ENCODE measurements around the gene TYMP.

TYMP gene

GRCh38 chr22:50531546-50531961 lies 1.7 kb upstream of the TYMP start:
- Histone ChIP-seq H3K27ac (ENCODE audit: low read depth, low read length) (peak overlapping the region; percentile 85), H3K4me3 (ENCODE audit: low read length) (peak overlapping the region; percentile 80), H3K36me3 (ENCODE audit: control insufficient read depth, insufficient read depth, low read length) (no peaks in the 10 kb centered on the region), H3K27me3 (ENCODE audit: control insufficient read depth, insufficient read depth, low read length) (peaks cover 9% of the 10 kb centered on the region), H3K9ac (ENCODE audit: low read length) (peak overlapping the region; percentile 97), H3K4me1 (ENCODE audit: control insufficient read depth, insufficient read depth, low read length) (peaks cover 5% of the 10 kb centered on the region)

GRCh38 chr22:50530877-50531545 lies 1.2 kb upstream of the TYMP start:
- Histone ChIP-seq H3K27ac (ENCODE audit: low read depth, low read length) (peak overlapping the region; percentile 85), H3K9ac (ENCODE audit: low read length) (peak overlapping the region; percentile 97), H3K27me3 (ENCODE audit: control insufficient read depth, insufficient read depth, low read length) (peaks cover 9% of the 10 kb centered on the region), H3K4me3 (ENCODE audit: low read length) (peak overlapping the region; percentile 80), H3K4me1 (ENCODE audit: control insufficient read depth, insufficient read depth, low read length) (peaks cover 6% of the 10 kb centered on the region), H3K36me3 (ENCODE audit: control insufficient read depth, insufficient read depth, low read length) (no peaks in the 10 kb centered on the region)

- Histone ChIP-seq H3K4me3 (ENCODE audit: low read length) (peak overlapping the region; percentile 67), H3K4me1 (ENCODE audit: control insufficient read depth, insufficient read depth, low read length) (peaks cover 6% of the 10 kb centered on the region), H3K27me3 (ENCODE audit: control insufficient read depth, insufficient read depth, low read length) (peaks cover 9% of the 10 kb centered on the region), H3K36me3 (ENCODE audit: control insufficient read depth, insufficient read depth, low read length) (no peaks in the 10 kb centered on the region), H3K27ac (ENCODE audit: low read depth, low read length) (peak overlapping the region; percentile 85), H3K9ac (ENCODE audit: low read length) (peak overlapping the region; percentile 71)
These were observed 716 bp upstream of the TYMP start for GRCh38 chr22:50530580-50530876.

- H3K27me3 ChIP-seq (ENCODE audit: control insufficient read depth, insufficient read depth, low read length), result peaks cover 9% of the 10 kb centered on the region
- H3K4me3 ChIP-seq (ENCODE audit: low read length), result peak overlapping the region; percentile 67
- peaks cover 6% of the 10 kb centered on the region for H3K4me1 ChIP-seq (ENCODE audit: control insufficient read depth, insufficient read depth, low read length)
These were observed 356 bp downstream of the TYMP start for GRCh38 chr22:50529416-50529896.

GRCh38 chr22:50528682-50529415 lies 963 bp downstream of the TYMP start:
- H3K9ac ChIP-seq (ENCODE audit: low read length), result no peak overlapping the region
- peaks cover 6% of the 10 kb centered on the region for H3K4me1 ChIP-seq (ENCODE audit: control insufficient read depth, insufficient read depth, low read length)
- peak overlapping the region; percentile 67 for H3K4me3 ChIP-seq (ENCODE audit: low read length)
- no peaks in the 10 kb centered on the region for H3K36me3 ChIP-seq (ENCODE audit: control insufficient read depth, insufficient read depth, low read length)
- peaks cover 9% of the 10 kb centered on the region for H3K27me3 ChIP-seq (ENCODE audit: control insufficient read depth, insufficient read depth, low read length)
- peak overlapping the region; percentile 56 for H3K27ac ChIP-seq (ENCODE audit: low read depth, low read length)

More at GRCh38 chr22:50529416-50529896, 356 bp downstream of the TYMP start:
- Histone ChIP-seq H3K9ac (ENCODE audit: low read length) (peak overlapping the region; percentile 38), H3K36me3 (ENCODE audit: control insufficient read depth, insufficient read depth, low read length) (no peaks in the 10 kb centered on the region), H3K27ac (ENCODE audit: low read depth, low read length) (peak overlapping the region; percentile 56)

- Histone ChIP-seq H3K27ac (ENCODE audit: low read depth, low read length) (no peak overlapping the region), H3K4me3 (ENCODE audit: low read length) (no peak overlapping the region), H3K36me3 (ENCODE audit: control insufficient read depth, insufficient read depth, low read length) (peaks cover 5% of the 10 kb centered on the region), H3K9ac (ENCODE audit: low read length) (no peak overlapping the region), H3K27me3 (ENCODE audit: control insufficient read depth, insufficient read depth, low read length) (peaks cover 9% of the 10 kb centered on the region), H3K4me1 (ENCODE audit: control insufficient read depth, insufficient read depth, low read length) (peaks cover 6% of the 10 kb centered on the region)
These were observed 1.7 kb downstream of the TYMP start for GRCh38 chr22:50527921-50528681.

- H3K27ac ChIP-seq (ENCODE audit: low read depth, low read length), result peak overlapping the region; percentile 77
- H3K27me3 ChIP-seq (ENCODE audit: control insufficient read depth, insufficient read depth, low read length), result peaks cover 9% of the 10 kb centered on the region
- no peak overlapping the region for H3K9ac ChIP-seq (ENCODE audit: low read length)
- peaks cover 14% of the 10 kb centered on the region for H3K36me3 ChIP-seq (ENCODE audit: control insufficient read depth, insufficient read depth, low read length)
- H3K4me3 ChIP-seq (ENCODE audit: low read length), result peak overlapping the region; percentile 71
- H3K4me1 ChIP-seq (ENCODE audit: control insufficient read depth, insufficient read depth, low read length), result peaks cover 6% of the 10 kb centered on the region
These were observed 2.7 kb downstream of the TYMP start for GRCh38 chr22:50526834-50527801.

GRCh38 chr22:50526108-50526833 lies 3.5 kb downstream of the TYMP start:
- H3K27ac ChIP-seq (ENCODE audit: low read depth, low read length), result peak overlapping the region; percentile 77
- H3K36me3 ChIP-seq (ENCODE audit: control insufficient read depth, insufficient read depth, low read length), result peaks cover 18% of the 10 kb centered on the region
- peak overlapping the region; percentile 71 for H3K4me3 ChIP-seq (ENCODE audit: low read length)
- H3K4me1 ChIP-seq (ENCODE audit: control insufficient read depth, insufficient read depth, low read length), result peaks cover 6% of the 10 kb centered on the region
- no peak overlapping the region for H3K9ac ChIP-seq (ENCODE audit: low read length)
- peaks cover 7% of the 10 kb centered on the region for H3K27me3 ChIP-seq (ENCODE audit: control insufficient read depth, insufficient read depth, low read length)

- no peak overlapping the region for H3K9ac ChIP-seq (ENCODE audit: low read length)
- H3K36me3 ChIP-seq (ENCODE audit: control insufficient read depth, insufficient read depth, low read length), result peaks cover 18% of the 10 kb centered on the region
- peaks cover 3% of the 10 kb centered on the region for H3K27me3 ChIP-seq (ENCODE audit: control insufficient read depth, insufficient read depth, low read length)
- H3K4me1 ChIP-seq (ENCODE audit: control insufficient read depth, insufficient read depth, low read length), result peaks cover 3% of the 10 kb centered on the region
- H3K4me3 ChIP-seq (ENCODE audit: low read length), result peak overlapping the region; percentile 71
- peak overlapping the region; percentile 77 for H3K27ac ChIP-seq (ENCODE audit: low read depth, low read length)
These were observed 4.0 kb downstream of the TYMP start for GRCh38 chr22:50525858-50526107.

GRCh38 chr22:50525104-50525857 lies 4.5 kb downstream of the TYMP start, which contains the start of gene SCO2:
SCO2 (minus strand) TSS chr22:50525598; CDS start chr22:50524411, 1,187 bp downstream.
- peaks cover 3% of the 10 kb centered on the region for H3K4me1 ChIP-seq (ENCODE audit: control insufficient read depth, insufficient read depth, low read length)
- no peak within 1 kb of the TSS for H3K9ac ChIP-seq (ENCODE audit: low read length)
- H3K27ac ChIP-seq (ENCODE audit: low read depth, low read length), result peak within 1 kb of the TSS; percentile 77
- peaks cover 18% of the 10 kb centered on the region for H3K36me3 ChIP-seq (ENCODE audit: control insufficient read depth, insufficient read depth, low read length)
- peak within 1 kb of the TSS; percentile 71 for H3K4me3 ChIP-seq (ENCODE audit: low read length)
- H3K27me3 ChIP-seq (ENCODE audit: control insufficient read depth, insufficient read depth, low read length), result no peaks in the 10 kb centered on the region

GRCh38 chr22:50524676-50525103 lies 5.1 kb downstream of the TYMP start:
- peaks cover 3% of the 10 kb centered on the region for H3K4me1 ChIP-seq (ENCODE audit: control insufficient read depth, insufficient read depth, low read length)
- H3K27me3 ChIP-seq (ENCODE audit: control insufficient read depth, insufficient read depth, low read length), result no peaks in the 10 kb centered on the region
- peak overlapping the region; percentile 77 for H3K27ac ChIP-seq (ENCODE audit: low read depth, low read length)
- H3K9ac ChIP-seq (ENCODE audit: low read length), result no peak overlapping the region
- H3K4me3 ChIP-seq (ENCODE audit: low read length), result peak overlapping the region; percentile 59
- peaks cover 18% of the 10 kb centered on the region for H3K36me3 ChIP-seq (ENCODE audit: control insufficient read depth, insufficient read depth, low read length)

Measured in rectal smooth muscle tissue (tissue), 1 donor.